Tibial artery (tissue), 4 donors: ENCODE data around the gene IL15RA.

Experiments
- DNase-seq, 2 donors: peaks; one replicate each; pipeline ENCODE4 v3.0.0-alpha.2; 2019
- H3K27ac ChIP-seq, 2 donors: fragments of 200-600 bp; sonication (generic) in 1 of 2; 1 replicate in 1 of 2; 2 replicates in 1 of 2; pipeline ENCODE4 v1.5.1; 2018 to 2019; ENCODE audit warnings: mild to moderate bottlenecking in 1 of 2
- H3K27me3 ChIP-seq, 2 donors: fragments of 200-600 bp; sonication (generic) in 1 of 2; one replicate each; pipeline versions ENCODE4 v1.5.1 to v1.6.0; 2016 to 2019
- H3K36me3 ChIP-seq, 3 donors: fragments of 200-600 bp; sonication (generic) in 2 of 3; one replicate each; pipeline ENCODE4 v1.5.1; 2016 to 2019; ENCODE audit warnings: mild to moderate bottlenecking in 2 of 3
- H3K4me1 ChIP-seq, 4 donors: fragments of 200-600 bp; sonication (generic) in 2 of 4; 1 replicate in 3 of 4; 2 replicates in 1 of 4; pipeline ENCODE4 v1.5.1; 2016 to 2019
- H3K4me3 ChIP-seq, 2 donors: fragments of 200-600 bp; sonication (generic) in 1 of 2; 1 replicate in 1 of 2; 2 replicates in 1 of 2; pipeline ENCODE4 v1.5.1; 2018 to 2019; ENCODE audit warnings: mild to moderate bottlenecking in 2 of 2
- H3K9me3 ChIP-seq, 3 donors: fragments of 200-600 bp; sonication (generic) in 1 of 3; one replicate each; pipeline ENCODE4 v1.5.1; 2016 to 2019
- CTCF ChIP-seq, 2 experiments: fragments of 200-600 bp in 1 of 2; fragments of 450-650 bp in 1 of 2; IDR thresholded peaks; one replicate each; pipeline ENCODE4 v1.5.1; 2017 to 2019; ENCODE audit warnings: antibody characterized with exemption in 2 of 2, mild to moderate bottlenecking in 1 of 2, moderate library complexity in 1 of 2
- intact Hi-C: fragments of 100-400 bp; cut with DNase I; formaldehyde crosslinking; loops from one replicate; pipeline ENCODE4 v1.15.0; 2023; ENCODE audit warnings: low total_unique reads

The IL15RA gene

GRCh38 chr10:5959142-5959541, 18.2 kb downstream of the IL15RA start:
- Histone ChIP-seq H3K27ac (no peak overlapping the region), H3K4me3 (no peak overlapping the region), H3K9me3 (no peaks in the 10 kb centered on the region), H3K4me1 (peaks cover 0 to 7% (median 0%) of the 10 kb centered on the region in 4 donors), H3K36me3 (peaks cover 4 to 26% (median 6%) of the 10 kb centered on the region in 3 donors), H3K27me3 (no peaks in the 10 kb centered on the region)
- TF ChIP-seq CTCF (IDR thresholded peaks at IDR 0.05): no peak
- DNase-seq: no peak
- intact Hi-C loops: no loop called here

- H3K36me3 ChIP-seq: peaks cover 4 to 26% (median 6%) of the 10 kb centered on the region in 3 donors
- no peaks in the 10 kb centered on the region for H3K9me3 ChIP-seq
- H3K4me3 ChIP-seq: no peak overlapping the region
- DNase-seq: no peak
- H3K4me1 ChIP-seq: peaks cover 0 to 7% (median 0%) of the 10 kb centered on the region in 4 donors
- no peaks in the 10 kb centered on the region for H3K27me3 ChIP-seq
- H3K27ac ChIP-seq: no peak overlapping the region
- TF ChIP-seq CTCF (IDR thresholded peaks at IDR 0.05): no peak
- intact Hi-C loops: no loop called here
Measured at GRCh38 chr10:5958675-5959074, 18.7 kb downstream of the IL15RA start.

- peaks cover 0 to 7% (median 0%) of the 10 kb centered on the region in 4 donors for H3K4me1 ChIP-seq
- intact Hi-C loops: no loop called here
- H3K4me3 ChIP-seq: no peak overlapping the region
- no peaks in the 10 kb centered on the region for H3K27me3 ChIP-seq
- H3K27ac ChIP-seq: no peak overlapping the region
- H3K36me3 ChIP-seq: peaks cover 4 to 24% (median 6%) of the 10 kb centered on the region in 3 donors
- no peak for DNase-seq
- no peaks in the 10 kb centered on the region for H3K9me3 ChIP-seq
- TF ChIP-seq CTCF (IDR thresholded peaks at IDR 0.05): no peak
Measured at GRCh38 chr10:5958077-5958476, 19.3 kb downstream of the IL15RA start.

GRCh38 chr10:5956146-5956936, 21.0 kb downstream of the IL15RA start:
- H3K4me3 ChIP-seq: no peak overlapping the region
- no peaks in the 10 kb centered on the region for H3K9me3 ChIP-seq
- intact Hi-C loops: no loop called here
- no peak for TF ChIP-seq CTCF (IDR thresholded peaks at IDR 0.05)
- H3K27me3 ChIP-seq: no peaks in the 10 kb centered on the region
- peaks cover 0 to 19% (median 6%) of the 10 kb centered on the region in 3 donors for H3K36me3 ChIP-seq
- no peak overlapping the region for H3K27ac ChIP-seq
- DNase-seq: no peak
- peaks cover 0 to 12% (median 0%) of the 10 kb centered on the region in 4 donors for H3K4me1 ChIP-seq

GRCh38 chr10:5953676-5954075, 23.7 kb downstream of the IL15RA start:
- Histone ChIP-seq H3K4me3 (no peak overlapping the region), H3K27ac (no peak overlapping the region), H3K9me3 (no peaks in the 10 kb centered on the region), H3K27me3 (no peaks in the 10 kb centered on the region), H3K36me3 (no peaks in the 10 kb centered on the region), H3K4me1 (peaks cover 0 to 21% (median 5%) of the 10 kb centered on the region in 4 donors)
- no peak for DNase-seq
- no peak for TF ChIP-seq CTCF (IDR thresholded peaks at IDR 0.05)
- intact Hi-C loops: no loop called here
